Ovary (tissue), 3 donors: Measurements from ENCODE around the gene VPS26A.

ENCODE experiments used
- CTCF ChIP-seq, 3 donors: fragments of 450-650 bp in 2 of 3; fragments of 200-600 bp in 1 of 3; IDR thresholded peaks; one replicate each; pipeline versions ENCODE4 v1.5.1 to v1.8.0; 2016 to 2022; ENCODE audit warnings: antibody characterized with exemption in 3 of 3, mild to moderate bottlenecking in 1 of 3
- EP300 ChIP-seq: sonication (generic); formaldehyde crosslinking; IDR thresholded peaks from one replicate; pipeline ENCODE4 v1.6.1; 2017; ENCODE audit warnings: antibody characterized with exemption
- POLR2A ChIP-seq: fragments of 450-650 bp; IDR thresholded peaks from one replicate; pipeline ENCODE4 v1.6.1; 2017; ENCODE audit warnings: antibody characterized with exemption, mild to moderate bottlenecking, moderate library complexity
- donor health status: DM: no; HTN: no; CAD: no.

GRCh38 chr10:69172241-69172982 lies 48.4 kb downstream of the VPS26A start:
- no peak for TF ChIP-seq POLR2A
- TF ChIP-seq CTCF (IDR thresholded peaks at IDR 0.05): no peak
- TF ChIP-seq EP300: no peak
